Brain microvascular endothelial cell (primary cell): ENCODE results near the gene MAML2.

Experiments
- DNase-seq: peaks from one replicate; pipeline ENCODE4 v3.0.0-alpha.2; 2020
- H3K27ac ChIP-seq: fragments of 250-450 bp; sonication (Bioruptor Pico); 2 replicates; pipeline ENCODE4 v1.5.1; 2020; ENCODE audit warnings: mild to moderate bottlenecking, moderate library complexity
- H3K27me3 ChIP-seq: fragments of 250-450 bp; sonication (Bioruptor Pico); replicated peaks from 2 replicates; pipeline ENCODE4 v1.5.1; 2020; ENCODE audit warnings: mild to moderate bottlenecking
- H3K36me3 ChIP-seq: fragments of 250-450 bp; sonication (Bioruptor Pico); replicated peaks from 2 replicates; pipeline ENCODE4 v1.5.1; 2020; ENCODE audit warnings: mild to moderate bottlenecking
- H3K4me3 ChIP-seq: 2 replicates; pipeline ENCODE4 v1.5.1; 2011; ENCODE audit warnings: low read depth, mild to moderate bottlenecking, control low read depth, low read length, moderate library complexity
- in situ Hi-C: cut with HindIII; loops from 2 replicates; pipeline ENCODE4 v1.10.0; 2017; ENCODE audit warnings: low sequenced_read_pairs, low pct_ligation_motif_present
- TF ChIP-seq, protein P1 (sequence below): IDR thresholded peaks from 2 replicates; pipeline ENCODE4 v1.5.1; 2011; ENCODE audit warnings: low read depth, mild to moderate bottlenecking, moderate library complexity, low read length, control low read depth, inconsistent platforms; ENCODE audit errors: missing control alignments

Gene MAML2

DNA sequence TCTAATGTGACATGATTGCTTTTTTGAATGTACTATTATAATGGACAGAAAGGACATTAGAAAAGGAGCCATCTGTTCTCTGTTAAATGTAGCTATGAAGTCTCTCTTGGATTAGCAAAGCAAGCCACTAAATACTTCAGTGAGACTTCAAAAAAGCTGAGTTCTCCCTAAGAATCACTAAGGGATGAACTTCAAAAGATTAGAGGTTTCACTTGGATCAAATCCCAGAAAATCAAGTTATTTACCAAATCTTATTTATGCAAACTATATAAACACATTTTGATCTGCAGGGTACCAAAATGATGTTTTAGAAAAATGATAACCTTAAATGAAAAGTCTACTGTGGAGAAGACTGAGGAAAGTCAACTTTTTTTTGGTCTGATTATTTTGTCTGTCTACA lies 337.0 kb downstream of the MAML2 start:
- Histone ChIP-seq H3K4me3 (no peak overlapping the region), H3K36me3 (no peaks in the 10 kb centered on the region), H3K27me3 (no peaks in the 10 kb centered on the region), H3K27ac (no peak overlapping the region)
- in situ Hi-C loops: no loop called here
- no peak for DNase-seq
- TF ChIP-seq, protein P1, sequence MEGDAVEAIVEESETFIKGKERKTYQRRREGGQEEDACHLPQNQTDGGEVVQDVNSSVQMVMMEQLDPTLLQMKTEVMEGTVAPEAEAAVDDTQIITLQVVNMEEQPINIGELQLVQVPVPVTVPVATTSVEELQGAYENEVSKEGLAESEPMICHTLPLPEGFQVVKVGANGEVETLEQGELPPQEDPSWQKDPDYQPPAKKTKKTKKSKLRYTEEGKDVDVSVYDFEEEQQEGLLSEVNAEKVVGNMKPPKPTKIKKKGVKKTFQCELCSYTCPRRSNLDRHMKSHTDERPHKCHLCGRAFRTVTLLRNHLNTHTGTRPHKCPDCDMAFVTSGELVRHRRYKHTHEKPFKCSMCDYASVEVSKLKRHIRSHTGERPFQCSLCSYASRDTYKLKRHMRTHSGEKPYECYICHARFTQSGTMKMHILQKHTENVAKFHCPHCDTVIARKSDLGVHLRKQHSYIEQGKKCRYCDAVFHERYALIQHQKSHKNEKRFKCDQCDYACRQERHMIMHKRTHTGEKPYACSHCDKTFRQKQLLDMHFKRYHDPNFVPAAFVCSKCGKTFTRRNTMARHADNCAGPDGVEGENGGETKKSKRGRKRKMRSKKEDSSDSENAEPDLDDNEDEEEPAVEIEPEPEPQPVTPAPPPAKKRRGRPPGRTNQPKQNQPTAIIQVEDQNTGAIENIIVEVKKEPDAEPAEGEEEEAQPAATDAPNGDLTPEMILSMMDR: no peak

DNA sequence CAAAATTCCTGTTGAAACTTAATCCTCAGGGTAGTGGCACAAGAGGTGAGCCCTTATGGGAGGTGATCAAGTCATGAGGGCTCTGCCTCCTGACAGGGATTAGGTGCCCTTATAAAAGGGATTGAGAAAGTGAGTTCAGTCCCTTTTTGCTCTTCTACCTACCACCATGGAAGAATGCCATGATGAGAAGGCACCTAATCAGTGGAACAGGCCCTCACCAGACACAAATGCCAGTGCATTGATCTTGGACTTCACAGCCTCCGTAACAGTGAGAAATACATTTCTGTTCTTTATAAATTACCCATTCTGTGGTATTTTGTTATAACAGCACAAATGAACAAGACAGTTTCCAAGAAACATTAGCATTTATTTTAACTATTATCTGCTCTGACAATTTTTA lies 338.1 kb downstream of the MAML2 start:
- in situ Hi-C loops: no loop called here
- Histone ChIP-seq H3K27ac (no peak overlapping the region), H3K27me3 (no peaks in the 10 kb centered on the region), H3K4me3 (no peak overlapping the region), H3K36me3 (no peaks in the 10 kb centered on the region)
- no peak for DNase-seq
- TF ChIP-seq, protein P1: no peak

DNA sequence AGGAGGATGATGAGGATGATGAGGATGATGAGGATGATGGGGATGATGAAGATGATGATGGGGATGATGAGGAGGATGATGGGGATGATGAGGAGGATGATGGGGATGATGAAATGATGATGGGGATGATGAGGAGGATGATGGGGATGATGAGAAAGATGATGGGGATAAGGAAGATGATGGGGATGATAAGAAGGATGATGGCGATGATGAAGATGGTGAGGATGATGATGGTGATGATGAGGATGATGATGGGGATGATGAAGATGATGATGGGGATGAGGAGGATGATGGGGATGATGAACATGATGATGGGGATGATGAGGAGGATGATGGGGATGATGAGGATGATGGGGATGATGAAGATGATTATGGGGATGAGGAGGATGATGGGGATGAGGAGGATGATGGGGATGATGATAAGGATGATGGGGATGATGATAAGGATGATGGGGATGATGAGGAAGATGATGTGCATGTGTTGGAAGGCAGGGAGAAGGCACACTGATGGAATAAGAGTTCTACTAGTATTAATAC lies 340.2 kb downstream of the MAML2 start:
- Histone ChIP-seq H3K27ac (no peak overlapping the region), H3K27me3 (no peaks in the 10 kb centered on the region), H3K4me3 (no peak overlapping the region), H3K36me3 (no peaks in the 10 kb centered on the region)
- DNase-seq: no peak
- in situ Hi-C loops: no loop called here
- TF ChIP-seq, protein P1: no peak

DNA sequence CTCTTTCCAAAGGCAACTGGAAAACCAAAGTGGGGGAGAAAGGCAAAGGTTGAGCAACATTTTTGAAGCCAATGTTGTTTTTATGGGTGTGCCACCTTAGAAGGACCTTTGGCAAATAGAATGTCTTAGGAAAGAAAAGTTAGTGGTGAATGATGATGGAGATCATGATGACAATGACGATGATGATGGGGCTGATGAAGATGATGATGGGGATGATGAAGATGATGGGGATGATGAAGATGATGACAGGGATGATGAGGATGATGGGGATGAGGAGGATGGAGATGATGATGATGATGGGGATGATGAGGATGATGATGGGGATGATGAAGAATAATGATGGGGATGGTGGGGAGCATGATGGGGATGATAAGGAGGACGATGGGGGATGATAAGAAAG lies 340.7 kb downstream of the MAML2 start:
- TF ChIP-seq, protein P1: no peak
- Histone ChIP-seq H3K36me3 (no peaks in the 10 kb centered on the region), H3K27me3 (no peaks in the 10 kb centered on the region), H3K27ac (no peak overlapping the region), H3K4me3 (no peak overlapping the region)
- in situ Hi-C loops: no loop called here
- DNase-seq: no peak

DNA sequence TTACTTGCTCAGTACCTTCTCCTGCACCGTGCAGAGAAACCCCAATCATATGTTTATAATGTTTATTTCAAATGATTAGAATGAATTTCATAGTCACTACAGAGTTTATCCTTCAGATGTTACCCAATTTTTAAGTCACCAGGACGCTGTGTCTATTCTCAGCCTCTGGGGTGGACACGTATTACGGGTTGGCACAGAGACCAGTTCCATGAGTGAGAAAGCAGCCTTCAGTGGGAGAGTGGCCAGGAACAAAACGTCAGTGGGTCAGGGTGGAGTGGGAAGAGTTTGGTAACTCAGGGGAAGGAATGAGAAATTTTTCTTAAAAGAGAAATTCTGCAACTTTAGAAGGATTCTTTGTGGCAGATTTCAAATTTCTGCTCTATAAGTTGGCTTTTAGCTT lies 342.0 kb downstream of the MAML2 start:
- H3K27ac ChIP-seq: no peak overlapping the region
- in situ Hi-C loops: no loop called here
- DNase-seq: no peak
- no peaks in the 10 kb centered on the region for H3K27me3 ChIP-seq
- TF ChIP-seq, protein P1: no peak
- no peaks in the 10 kb centered on the region for H3K36me3 ChIP-seq
- no peak overlapping the region for H3K4me3 ChIP-seq

DNA sequence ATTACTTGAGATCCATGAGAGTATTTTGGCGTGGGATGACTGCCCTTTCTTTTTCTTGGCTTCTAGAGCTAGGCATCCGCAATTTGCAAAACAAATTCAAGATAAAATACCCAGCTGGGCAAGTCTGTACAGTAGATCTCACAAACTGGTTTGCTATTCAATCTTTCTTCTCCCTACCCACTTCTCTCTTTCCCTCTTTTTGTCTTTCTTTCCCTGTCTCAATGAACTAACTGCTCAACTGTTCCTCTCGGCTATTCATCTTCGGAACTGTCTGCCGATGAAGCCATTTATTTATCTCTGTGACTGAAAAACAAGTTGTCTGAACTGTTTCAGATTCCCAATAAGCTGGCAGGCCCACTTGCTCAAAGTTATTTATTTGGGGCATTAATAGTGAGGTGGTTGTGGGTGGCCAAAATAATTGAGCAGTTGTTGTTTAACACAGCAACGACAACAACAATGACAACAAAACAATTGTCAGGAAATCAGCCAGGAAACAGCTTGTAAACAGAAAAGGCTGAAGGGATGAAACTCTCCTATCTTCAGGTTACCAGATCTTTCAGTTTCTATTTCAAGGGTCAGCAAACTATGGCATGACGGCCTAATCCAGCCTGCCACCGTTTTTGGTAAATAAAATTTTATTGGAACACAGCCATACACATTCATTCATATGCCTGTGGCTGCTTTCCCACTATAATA lies 343.1 kb downstream of the MAML2 start:
- no peaks in the 10 kb centered on the region for H3K27me3 ChIP-seq
- TF ChIP-seq, protein P1: no peak
- no peak overlapping the region for H3K4me3 ChIP-seq
- H3K27ac ChIP-seq: no peak overlapping the region
- no peaks in the 10 kb centered on the region for H3K36me3 ChIP-seq
- in situ Hi-C loops: no loop called here
- no peak for DNase-seq
